Measurements from ENCODE around the gene PIGT. TPM values are rescaled to one million over a fixed set of nuclear protein-coding genes. Genes with fewer than 3 reads are reported as not detected.

PIGT gene
- total RNA-seq, 1 experiment from 2014 or later = 73.9 TPM

DNA sequence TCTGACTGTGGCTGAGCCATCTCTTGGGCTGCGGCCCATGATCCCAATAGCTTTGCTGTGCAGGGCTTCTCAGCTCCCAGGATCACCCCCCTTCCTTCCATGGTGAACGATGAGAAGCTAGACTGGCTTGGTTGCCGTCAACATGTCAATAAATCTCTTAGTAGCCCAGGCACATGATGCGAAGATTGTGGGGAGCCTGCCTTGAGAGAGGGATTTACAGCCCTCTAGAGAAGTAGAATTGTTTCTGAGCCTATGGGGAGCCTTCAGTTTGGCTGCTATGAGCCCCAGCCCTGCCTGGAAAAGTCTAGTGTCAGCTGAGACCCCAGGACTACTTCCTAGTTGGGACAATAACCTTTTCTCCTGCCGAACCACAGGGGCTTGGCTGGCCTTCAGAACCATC lies 3.3 kb upstream of the PIGT start:
- H3K9ac ChIP-seq (ENCODE audit: extremely low read depth, insufficient read length, low read length) = no peak overlapping the region
- H2BK12ac ChIP-seq (ENCODE audit: insufficient read length, low read depth, low read length) = no peak overlapping the region
- H3K18ac ChIP-seq (ENCODE audit: insufficient read length, low read depth, low read length) = no peak overlapping the region
- H3K9me3 ChIP-seq (ENCODE audit: control insufficient read depth, low read depth, low read length) = no peaks in the 10 kb centered on the region
- H4K20me1 ChIP-seq (ENCODE audit: control insufficient read depth, insufficient read depth, insufficient read length) = no peaks in the 10 kb centered on the region
- no peak overlapping the region for H2BK5ac ChIP-seq (ENCODE audit: insufficient read length, low read length)
- peaks cover 7 to 20% (median 16%) of the 10 kb centered on the region in 3 experiments; a peak in 6 of 7 replicates for H3K36me3 Mint-ChIP-seq (ENCODE audit: insufficient read depth in 1 of 3, low read depth in 3 of 3)
- H3K23me2 ChIP-seq (ENCODE audit: insufficient read length, low read depth, low read length, poor library complexity, severe bottlenecking) = peaks cover 8% of the 10 kb centered on the region
- H4K5ac ChIP-seq (ENCODE audit: insufficient read length, low read depth, low read length) = no peak overlapping the region
- TF ChIP-seq, protein P1, sequence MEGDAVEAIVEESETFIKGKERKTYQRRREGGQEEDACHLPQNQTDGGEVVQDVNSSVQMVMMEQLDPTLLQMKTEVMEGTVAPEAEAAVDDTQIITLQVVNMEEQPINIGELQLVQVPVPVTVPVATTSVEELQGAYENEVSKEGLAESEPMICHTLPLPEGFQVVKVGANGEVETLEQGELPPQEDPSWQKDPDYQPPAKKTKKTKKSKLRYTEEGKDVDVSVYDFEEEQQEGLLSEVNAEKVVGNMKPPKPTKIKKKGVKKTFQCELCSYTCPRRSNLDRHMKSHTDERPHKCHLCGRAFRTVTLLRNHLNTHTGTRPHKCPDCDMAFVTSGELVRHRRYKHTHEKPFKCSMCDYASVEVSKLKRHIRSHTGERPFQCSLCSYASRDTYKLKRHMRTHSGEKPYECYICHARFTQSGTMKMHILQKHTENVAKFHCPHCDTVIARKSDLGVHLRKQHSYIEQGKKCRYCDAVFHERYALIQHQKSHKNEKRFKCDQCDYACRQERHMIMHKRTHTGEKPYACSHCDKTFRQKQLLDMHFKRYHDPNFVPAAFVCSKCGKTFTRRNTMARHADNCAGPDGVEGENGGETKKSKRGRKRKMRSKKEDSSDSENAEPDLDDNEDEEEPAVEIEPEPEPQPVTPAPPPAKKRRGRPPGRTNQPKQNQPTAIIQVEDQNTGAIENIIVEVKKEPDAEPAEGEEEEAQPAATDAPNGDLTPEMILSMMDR (conservative IDR thresholded peaks at IDR 0.05) = no peak
- H3K4ac ChIP-seq (ENCODE audit: low read depth, low read length) = no peak overlapping the region
- no peak overlapping the region for H3K23ac ChIP-seq (ENCODE audit: insufficient read length, low read depth, low read length)
- no peak for DNase-seq
- peaks cover under 1% of the 10 kb centered on the region; the same call in 1 of the 2 replicates for H3K4me1 ChIP-seq (ENCODE audit: insufficient read depth, low read length)
- H3K14ac ChIP-seq (ENCODE audit: insufficient read depth, low read length) = no peak overlapping the region
- H2BK15ac ChIP-seq (ENCODE audit: low read depth, low read length) = no peak overlapping the region
- no peak overlapping the region for H4K91ac ChIP-seq (ENCODE audit: insufficient read length, low read depth, low read length)
- H3K9me3 Mint-ChIP-seq = no peaks in the 10 kb centered on the region
- no peak overlapping the region for H3K56ac ChIP-seq (ENCODE audit: insufficient read length, low read depth, low read length)
- H2AFZ ChIP-seq (ENCODE audit: low read length) = no peak overlapping the region
- H3K27ac Mint-ChIP-seq = no peak overlapping the region
- no peak overlapping the region for H2AK5ac ChIP-seq (ENCODE audit: insufficient read length, low read length)
- no peak overlapping the region for H4K8ac ChIP-seq (replicated peaks; ENCODE audit: insufficient read length, low read depth, low read length)
- H3K4me2 ChIP-seq (ENCODE audit: insufficient read depth, insufficient read length, low read length) = no peak overlapping the region
- no peaks in the 10 kb centered on the region for H3K79me1 ChIP-seq (ENCODE audit: insufficient read depth, low read depth, low read length, poor library complexity, severe bottlenecking)
- H3T11ph ChIP-seq (ENCODE audit: low read length) = no peak overlapping the region
- no peak overlapping the region for H3K27ac ChIP-seq (ENCODE audit: insufficient read length, low read depth, low read length)
- peaks cover 6% of the 10 kb centered on the region for H3K27me3 Mint-ChIP-seq (ENCODE audit: low read depth)
- H3K4me3 Mint-ChIP-seq = no peak overlapping the region
- no peak overlapping the region for H2BK120ac ChIP-seq (ENCODE audit: low read depth, low read length, poor library complexity, severe bottlenecking)
- no peak overlapping the region for H2BK20ac ChIP-seq (ENCODE audit: low read depth, low read length, poor library complexity, severe bottlenecking)
- no CpG with 5 or more reads among the region's 5 CpGs for WGBS (ENCODE audit: extremely low coverage, insufficient read length, low lambda C conversion rate)
- no peaks in the 10 kb centered on the region; the same call in 1 of the 2 replicates for H3K27me3 ChIP-seq (ENCODE audit: insufficient read depth, low read length)
- H3K79me2 ChIP-seq (ENCODE audit: insufficient read depth, low read length) = peaks cover 2% of the 10 kb centered on the region; the same call in 1 of the 2 replicates
- H3K4me1 Mint-ChIP-seq = peaks cover 13 to 15% of the 10 kb centered on the region in 2 experiments

All from H9 (cell line).